Mesenchymal stem cell (in vitro differentiated cells and primary cell): ENCODE results near the gene TM6SF1. TPM values are rescaled to one million over a fixed set of nuclear protein-coding genes. Genes with fewer than 3 reads are reported as not detected.

Source experiments
- DNase-seq: peaks from one replicate; pipeline ENCODE4 v3.0.0-alpha.2; 2013
- H2AFZ ChIP-seq: one replicate; pipeline ENCODE4 v1.6.1; 2013; ENCODE audit warnings: low read depth, mild to moderate bottlenecking, control low read depth, inconsistent platforms, low read length, moderate library complexity
- H2AK5ac ChIP-seq: 2 replicates; pipeline ENCODE4 v1.6.1; 2013; ENCODE audit warnings: low read length, moderate library complexity, mild to moderate bottlenecking, inconsistent platforms; ENCODE audit not compliant: severe bottlenecking
- H2BK120ac ChIP-seq: one replicate; pipeline ENCODE4 v1.6.1; 2013; ENCODE audit warnings: low read depth, mild to moderate bottlenecking, inconsistent platforms, low read length, moderate library complexity
- H2BK12ac ChIP-seq, 2 experiments: one replicate each; pipeline ENCODE4 v1.6.1; 2013; ENCODE audit warnings: inconsistent platforms in 2 of 2, low read length in 2 of 2, mild to moderate bottlenecking in 2 of 2, moderate library complexity in 2 of 2, control low read depth in 1 of 2
- H2BK15ac ChIP-seq: one replicate; pipeline ENCODE4 v1.6.1; 2013; ENCODE audit warnings: mild to moderate bottlenecking, low read depth, inconsistent platforms; ENCODE audit not compliant: poor library complexity, severe bottlenecking
- H2BK5ac ChIP-seq: 2 replicates; pipeline ENCODE4 v1.6.1; 2013; ENCODE audit warnings: low read depth, mild to moderate bottlenecking, low read length, control low read depth, inconsistent platforms; ENCODE audit not compliant: poor library complexity, severe bottlenecking
- H3K14ac ChIP-seq, 2 experiments: one replicate each; pipeline ENCODE4 v1.6.1; 2013; ENCODE audit warnings: inconsistent platforms in 2 of 2, low read length in 2 of 2, control low read depth in 1 of 2, mild to moderate bottlenecking in 1 of 2, moderate library complexity in 1 of 2
- H3K18ac ChIP-seq, 2 experiments: one replicate each; pipeline ENCODE4 v1.6.1; 2013; ENCODE audit warnings: inconsistent platforms in 2 of 2, low read length in 2 of 2, control low read depth in 1 of 2, low read depth in 1 of 2, mild to moderate bottlenecking in 1 of 2
- H3K23ac ChIP-seq, 2 experiments: one replicate each; pipeline ENCODE4 v1.6.1; 2013; ENCODE audit warnings: inconsistent platforms in 2 of 2, low read length in 2 of 2, mild to moderate bottlenecking in 2 of 2, moderate library complexity in 2 of 2, control low read depth in 1 of 2
- H3K27ac ChIP-seq: 2 replicates; pipeline ENCODE4 v1.5.1; 2013; ENCODE audit warnings: mild to moderate bottlenecking, moderate library complexity, low read length, control low read depth, inconsistent platforms; ENCODE audit not compliant: poor library complexity, severe bottlenecking
- H3K27me3 ChIP-seq, 2 experiments: 2 replicates each; pipeline versions ENCODE4 v1.6.1 to v1.7.0; 2013; ENCODE audit warnings: low read length in 2 of 2, mild to moderate bottlenecking in 2 of 2, moderate library complexity in 2 of 2, control low read depth in 1 of 2, inconsistent platforms in 1 of 2; ENCODE audit not compliant: control insufficient read depth in 1 of 2, insufficient read depth in 1 of 2
- H3K36me3 ChIP-seq, 2 experiments: 2 replicates each; pipeline versions ENCODE4 v1.6.1 to v1.7.0; 2013; ENCODE audit warnings: low read length in 2 of 2, control low read depth in 1 of 2, inconsistent platforms in 1 of 2, low read depth in 1 of 2, mild to moderate bottlenecking in 1 of 2; ENCODE audit not compliant: insufficient read depth in 2 of 2, control insufficient read depth in 1 of 2
- H3K4ac ChIP-seq, 2 experiments: one replicate each; pipeline ENCODE4 v1.6.1; 2013; ENCODE audit warnings: inconsistent platforms in 2 of 2, low read length in 2 of 2, mild to moderate bottlenecking in 2 of 2, moderate library complexity in 2 of 2, control low read depth in 1 of 2, low read depth in 1 of 2
- H3K4me1 ChIP-seq: 2 replicates; pipeline ENCODE4 v1.6.1; 2013; ENCODE audit warnings: low read depth, low read length, control low read depth; ENCODE audit not compliant: control insufficient read depth, insufficient read depth
- H3K4me2 ChIP-seq: 2 replicates; pipeline ENCODE4 v1.6.1; 2013; ENCODE audit warnings: low read length, mild to moderate bottlenecking, inconsistent platforms; ENCODE audit not compliant: poor library complexity, severe bottlenecking
- H3K4me3 ChIP-seq, 2 experiments: 2 replicates each; pipeline versions ENCODE4 v1.5.1 to v1.7.0; 2013; ENCODE audit warnings: low read length in 2 of 2, mild to moderate bottlenecking in 2 of 2, control low read depth in 1 of 2, low read depth in 1 of 2; ENCODE audit not compliant: insufficient read depth in 1 of 2
- H3K79me1 ChIP-seq: replicated peaks from 2 replicates; pipeline ENCODE4 v1.6.1; 2013; ENCODE audit warnings: mild to moderate bottlenecking, control low read depth, low read length, inconsistent platforms; ENCODE audit not compliant: poor library complexity, severe bottlenecking
- H3K9ac ChIP-seq: 2 replicates; pipeline ENCODE4 v1.7.0; 2013; ENCODE audit warnings: mild to moderate bottlenecking, low read length, moderate library complexity
- H3K9me3 ChIP-seq: 2 replicates; pipeline ENCODE4 v1.7.0; 2013; ENCODE audit warnings: mild to moderate bottlenecking, low read length; ENCODE audit not compliant: control insufficient read depth
- H4K8ac ChIP-seq: one replicate; pipeline ENCODE4 v1.6.1; 2013; ENCODE audit warnings: inconsistent platforms, mild to moderate bottlenecking, low read length, moderate library complexity
- H4K91ac ChIP-seq: one replicate; pipeline ENCODE4 v1.6.1; 2013; ENCODE audit warnings: mild to moderate bottlenecking, low read length, inconsistent platforms
- WGBS: methylation state at CpG from one replicate; pipeline ENCODE4 v1.1.7; 2013; ENCODE audit warnings: mixed read lengths; 5-methylcytosine and 5-hydroxymethylcytosine counted together
- small RNA-seq: library from polyadenylated mRNA; stranded (forward); fragments of <200 nt; extraction: miRNeasy Mini kit (QIAGEN cat#:217004); gene quantifications from one replicate; pipeline ENCODE3, GENCODE V24; 2013; ENCODE audit warnings: low read depth

The TM6SF1 gene

GRCh38 chr15:83185561-83185960 is 78.1 kb downstream of the TM6SF1 start:
- Histone ChIP-seq H3K4me2 (no peak overlapping the region), H3K36me3 (no peaks in the 10 kb centered on the region), H2AFZ (no peak overlapping the region), H3K27me3 (no peaks in the 10 kb centered on the region), H3K14ac (no peak overlapping the region), H3K4me3 (no peak overlapping the region), H2BK15ac (no peak overlapping the region), H3K4me1 (no peaks in the 10 kb centered on the region), H3K27ac (no peak overlapping the region), H4K91ac (no peak overlapping the region), H4K8ac (no peak overlapping the region), H3K79me1 (peaks cover 26% of the 10 kb centered on the region), H3K9ac (no peak overlapping the region), H2BK5ac (no peak overlapping the region), H3K23ac (no peak overlapping the region), H3K18ac (no peak overlapping the region), H2BK12ac (no peak overlapping the region), H2BK120ac (no peak overlapping the region), H3K4ac (no peak overlapping the region), H3K9me3 (no peaks in the 10 kb centered on the region), H2AK5ac (no peak overlapping the region)
- no peak for DNase-seq
- WGBS: 96% methylated on average over 3 of the region's 3 CpGs

Small RNA genes lying within 50 kb of the gene (small RNA-seq; reads per million reads assigned to genes)
- gene MIR4515: not detected
